Uterus (tissue), 4 donors: ENCODE data around the gene EIF4ENIF1. TPM values are rescaled to one million over a fixed set of nuclear protein-coding genes. Genes with fewer than 3 reads are reported as not detected.

Experiments
- DNase-seq, 2 donors: peaks; one replicate each; pipeline ENCODE4 v3.0.0-alpha.2; 2019 to 2020
- H3K27ac ChIP-seq, 2 donors: fragments of 200-600 bp; sonication (generic); 1 replicate in 1 of 2; 2 replicates in 1 of 2; pipeline ENCODE4 v1.5.1; 2016 to 2018
- H3K27me3 ChIP-seq, 2 donors: fragments of 200-600 bp; sonication (generic); one replicate each; pipeline ENCODE4 v1.5.1; 2018 to 2019; ENCODE audit warnings: control low read depth in 1 of 2
- H3K36me3 ChIP-seq, 2 donors: fragments of 200-600 bp; sonication (generic); one replicate each; pipeline ENCODE4 v1.5.1; 2019; ENCODE audit warnings: control low read depth in 1 of 2
- H3K4me1 ChIP-seq, 2 donors: fragments of 200-600 bp; sonication (generic); one replicate each; pipeline ENCODE4 v1.5.1; 2018 to 2019; ENCODE audit warnings: control low read depth in 1 of 2
- H3K4me3 ChIP-seq, 2 donors: fragments of 200-600 bp; sonication (generic); 1 replicate in 1 of 2; 2 replicates in 1 of 2; pipeline ENCODE4 v1.5.1; 2018 to 2019; ENCODE audit warnings: mild to moderate bottlenecking in 1 of 2
- H3K9me3 ChIP-seq, 2 donors: fragments of 200-600 bp; sonication (generic); one replicate each; pipeline ENCODE4 v1.5.1; 2019; ENCODE audit warnings: control low read depth in 1 of 2
- POLR2A ChIP-seq, 2 donors: fragments of 450-650 bp; IDR thresholded peaks; one replicate each; pipeline ENCODE4 v1.6.1; 2016; ENCODE audit warnings: antibody characterized with exemption in 2 of 2, mild to moderate bottlenecking in 1 of 2, moderate library complexity in 1 of 2
- intact Hi-C: fragments of 100-400 bp; cut with DNase I; formaldehyde crosslinking; loops from one replicate; pipeline ENCODE4 v1.15.1; 2023; ENCODE audit warnings: low total_unique reads
- total RNA-seq, 4 donors: library from RNA; depleted of rRNA in 3 of 4; stranded (reverse); fragments of >200 nt in 3 of 4; gene quantifications; one replicate each; pipeline versions ENCODE4 v1.1.0 to v1.2.4, GENCODE V29; 2014 to 2023
- TF ChIP-seq, protein P1 (sequence below), 4 experiments: fragments of 200-600 bp in 2 of 4; fragments of 450-650 bp in 2 of 4; sonication (generic) in 2 of 4; IDR thresholded peaks; one replicate each; pipeline ENCODE4 v1.5.1; 2016 to 2019; ENCODE audit warnings: antibody characterized with exemption in 4 of 4, mild to moderate bottlenecking in 2 of 4, moderate library complexity in 1 of 4
- donor health status: DM: yes; HTN: yes; CAD: no.

The EIF4ENIF1 gene
- total RNA-seq, 4 donors from 2014 or later: 19.0 to 95.8 (median 47.3) TPM

DNA sequence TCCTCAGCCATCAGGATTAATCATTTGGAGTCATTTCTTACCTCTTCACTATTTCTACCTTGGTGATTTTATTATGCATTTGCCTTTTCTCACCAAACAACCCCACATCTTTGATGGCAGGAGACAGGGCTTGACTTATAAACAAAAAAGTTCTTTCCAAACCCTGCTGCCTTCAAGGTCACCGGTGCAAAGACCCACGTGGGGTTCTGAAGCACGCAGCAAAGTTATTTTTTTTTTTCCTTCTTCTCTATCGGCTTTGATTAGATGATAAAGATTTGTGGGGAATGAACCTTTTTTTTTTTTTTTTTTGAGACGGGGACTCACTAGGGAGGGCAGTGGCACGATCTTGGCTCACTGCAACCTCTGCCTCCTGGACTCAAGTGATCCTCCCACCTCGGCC is 46.1 kb downstream of the EIF4ENIF1 start:
- no peaks in the 10 kb centered on the region for H3K4me1 ChIP-seq
- no peaks in the 10 kb centered on the region for H3K9me3 ChIP-seq
- no peak for DNase-seq
- H3K27me3 ChIP-seq: no peaks in the 10 kb centered on the region
- no peak overlapping the region for H3K4me3 ChIP-seq
- no peak overlapping the region for H3K27ac ChIP-seq
- TF ChIP-seq POLR2A (IDR thresholded peaks at IDR 0.05): no peak
- TF ChIP-seq, protein P1, sequence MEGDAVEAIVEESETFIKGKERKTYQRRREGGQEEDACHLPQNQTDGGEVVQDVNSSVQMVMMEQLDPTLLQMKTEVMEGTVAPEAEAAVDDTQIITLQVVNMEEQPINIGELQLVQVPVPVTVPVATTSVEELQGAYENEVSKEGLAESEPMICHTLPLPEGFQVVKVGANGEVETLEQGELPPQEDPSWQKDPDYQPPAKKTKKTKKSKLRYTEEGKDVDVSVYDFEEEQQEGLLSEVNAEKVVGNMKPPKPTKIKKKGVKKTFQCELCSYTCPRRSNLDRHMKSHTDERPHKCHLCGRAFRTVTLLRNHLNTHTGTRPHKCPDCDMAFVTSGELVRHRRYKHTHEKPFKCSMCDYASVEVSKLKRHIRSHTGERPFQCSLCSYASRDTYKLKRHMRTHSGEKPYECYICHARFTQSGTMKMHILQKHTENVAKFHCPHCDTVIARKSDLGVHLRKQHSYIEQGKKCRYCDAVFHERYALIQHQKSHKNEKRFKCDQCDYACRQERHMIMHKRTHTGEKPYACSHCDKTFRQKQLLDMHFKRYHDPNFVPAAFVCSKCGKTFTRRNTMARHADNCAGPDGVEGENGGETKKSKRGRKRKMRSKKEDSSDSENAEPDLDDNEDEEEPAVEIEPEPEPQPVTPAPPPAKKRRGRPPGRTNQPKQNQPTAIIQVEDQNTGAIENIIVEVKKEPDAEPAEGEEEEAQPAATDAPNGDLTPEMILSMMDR (IDR thresholded peaks at IDR 0.05): no peak
- no peaks in the 10 kb centered on the region for H3K36me3 ChIP-seq
- intact Hi-C loops: no loop called here

DNA sequence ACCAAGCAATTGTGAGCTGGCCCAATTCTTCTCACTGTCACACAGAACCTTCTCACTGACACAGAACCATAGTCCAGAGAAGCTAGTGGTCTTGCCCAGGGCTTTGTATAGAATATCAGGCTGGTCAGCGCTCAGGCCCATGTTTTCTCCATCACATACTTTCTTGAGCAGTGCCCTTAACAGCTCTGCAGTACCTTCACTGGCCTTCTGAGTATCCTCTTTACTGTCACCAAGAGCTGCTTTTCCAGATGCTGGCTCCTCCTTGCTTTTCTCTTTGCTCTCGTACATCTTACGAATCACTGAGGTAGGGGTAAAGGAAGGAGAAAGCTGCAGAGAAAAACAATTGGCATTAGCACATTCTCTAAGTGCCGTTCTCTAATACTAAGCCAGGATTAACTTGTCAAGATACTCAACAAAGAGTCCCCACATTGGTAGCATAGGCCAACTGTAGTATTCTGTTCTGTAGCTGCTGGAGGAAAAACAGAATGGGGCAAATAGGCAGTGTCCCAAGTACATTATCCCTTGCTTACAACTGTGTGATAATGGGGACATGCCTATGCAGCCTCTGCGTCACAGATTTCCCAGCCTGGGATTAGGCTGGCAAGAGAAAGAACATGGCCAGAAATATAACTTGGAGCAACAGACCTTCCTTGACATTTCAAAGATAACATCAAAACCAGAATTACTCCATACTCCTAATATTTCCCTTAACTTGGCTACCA is 46.7 kb downstream of the EIF4ENIF1 start:
- Histone ChIP-seq H3K27ac (no peak overlapping the region), H3K4me3 (no peak overlapping the region), H3K9me3 (no peaks in the 10 kb centered on the region), H3K27me3 (no peaks in the 10 kb centered on the region), H3K4me1 (no peaks in the 10 kb centered on the region), H3K36me3 (no peaks in the 10 kb centered on the region)
- TF ChIP-seq, protein P1 (IDR thresholded peaks at IDR 0.05): no peak
- TF ChIP-seq POLR2A (IDR thresholded peaks at IDR 0.05): no peak
- intact Hi-C loops: no loop called here
- no peak for DNase-seq

GRCh38 chr22:31441652-31442051 is 48.0 kb downstream of the EIF4ENIF1 start:
- no peaks in the 10 kb centered on the region for H3K9me3 ChIP-seq
- no peaks in the 10 kb centered on the region for H3K36me3 ChIP-seq
- H3K27me3 ChIP-seq: no peaks in the 10 kb centered on the region
- no peak overlapping the region for H3K27ac ChIP-seq
- no peak for DNase-seq
- intact Hi-C loops: no loop called here
- H3K4me3 ChIP-seq: no peak overlapping the region
- TF ChIP-seq, protein P1 (IDR thresholded peaks at IDR 0.05): no peak
- TF ChIP-seq POLR2A (IDR thresholded peaks at IDR 0.05): no peak
- no peaks in the 10 kb centered on the region for H3K4me1 ChIP-seq

DNA sequence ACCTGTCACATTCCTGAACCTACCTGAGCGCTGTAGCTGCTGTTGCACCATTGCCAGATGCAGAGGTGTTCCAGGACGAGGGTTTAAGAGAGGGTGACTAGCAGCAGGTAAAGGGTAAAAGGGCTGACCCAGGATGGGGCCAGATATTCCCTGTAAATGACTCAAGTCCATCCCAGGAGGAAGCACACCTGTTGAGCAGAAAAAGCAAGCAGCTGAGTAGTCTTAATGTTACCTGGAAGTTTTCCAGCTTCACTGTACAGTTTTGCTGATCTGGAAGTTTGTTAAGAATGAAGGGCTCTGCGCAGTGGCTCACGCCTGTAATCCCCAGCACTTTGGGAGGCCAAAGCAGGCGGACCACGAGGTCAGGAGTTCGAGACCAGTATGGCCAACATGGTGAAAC is 49.0 kb downstream of the EIF4ENIF1 start:
- intact Hi-C loops: no loop called here
- Histone ChIP-seq H3K4me3 (no peak overlapping the region), H3K27me3 (no peaks in the 10 kb centered on the region), H3K4me1 (no peaks in the 10 kb centered on the region), H3K36me3 (no peaks in the 10 kb centered on the region), H3K9me3 (no peaks in the 10 kb centered on the region), H3K27ac (no peak overlapping the region)
- DNase-seq: no peak
- TF ChIP-seq, protein P1 (IDR thresholded peaks at IDR 0.05): no peak
- TF ChIP-seq POLR2A (IDR thresholded peaks at IDR 0.05): no peak

GRCh38 chr22:31439808-31440207 is 49.8 kb downstream of the EIF4ENIF1 start:
- no peak for TF ChIP-seq POLR2A (IDR thresholded peaks at IDR 0.05)
- TF ChIP-seq, protein P1 (IDR thresholded peaks at IDR 0.05): no peak
- DNase-seq: no peak
- Histone ChIP-seq H3K36me3 (no peaks in the 10 kb centered on the region), H3K27me3 (no peaks in the 10 kb centered on the region), H3K9me3 (no peaks in the 10 kb centered on the region), H3K4me3 (no peak overlapping the region), H3K27ac (no peak overlapping the region), H3K4me1 (no peaks in the 10 kb centered on the region)
- intact Hi-C loops: no loop called here
